AG04450 (cell line): ENCODE results near the gene IFNL3. TPM values are rescaled to one million over a fixed set of nuclear protein-coding genes. Genes with fewer than 3 reads are reported as not detected.
A peak's percentile ranks its signal among the peaks of the same experiment; 100 is the strongest.
"Not testable (repeated sequence)": the region's sequence is repeated elsewhere in the genome, so short reads cannot be mapped to it uniquely, and the experiment has no call there.

Experiments used
- CTCF ChIA-PET: fragments of 300-600, 350-600 bp; formaldehyde crosslinking; extraction: SDS; loops from one replicate; lab custom pipeline; 2022; ENCODE audit warnings: antibody characterized with exemption, inconsistent platforms; lab: Charles Lee
- POLR2A ChIA-PET: fragments of 350-600 bp; formaldehyde crosslinking; extraction: SDS; loops from one replicate; lab custom pipeline; 2021; ENCODE audit warnings: antibody characterized with exemption, inconsistent platforms; lab: Yijun Ruan, JAX
- DNase-seq: peaks from one replicate; pipeline ENCODE4 v3.0.0-alpha.2; 2011; ENCODE audit warnings: low read depth, low spot score
- H3K27ac ChIP-seq: one replicate; pipeline ENCODE4 v1.5.1; 2012; ENCODE audit warnings: low read depth, low read length, control low read depth
- H3K27me3 ChIP-seq: one replicate; pipeline ENCODE4 v1.6.0; 2012; ENCODE audit warnings: low read length; ENCODE audit not compliant: control insufficient read depth, insufficient read depth
- H3K4me3 ChIP-seq: 2 replicates; pipeline ENCODE4 v1.5.1; 2011; ENCODE audit warnings: mild to moderate bottlenecking, low read depth, low read length, control low read depth
- H3K9me3 ChIP-seq: 2 replicates; pipeline ENCODE4 v1.5.1; 2012; ENCODE audit warnings: low read length; ENCODE audit not compliant: control insufficient read depth, insufficient read depth
- polyA plus RNA-seq: library from polyadenylated mRNA; depleted of rRNA; stranded (reverse); fragments of >200 nt; gene quantifications from 2 replicates; pipeline ENCODE4 v1.2.3, GENCODE V29; 2011
- TF ChIP-seq, protein P1 (sequence below): IDR thresholded peaks from 2 replicates; pipeline ENCODE4 v1.5.1; 2011; ENCODE audit warnings: low read depth, low read length, control low read depth, inconsistent platforms

The IFNL3 gene
- polyA plus RNA-seq, 1 experiment, result not detected

DNA sequence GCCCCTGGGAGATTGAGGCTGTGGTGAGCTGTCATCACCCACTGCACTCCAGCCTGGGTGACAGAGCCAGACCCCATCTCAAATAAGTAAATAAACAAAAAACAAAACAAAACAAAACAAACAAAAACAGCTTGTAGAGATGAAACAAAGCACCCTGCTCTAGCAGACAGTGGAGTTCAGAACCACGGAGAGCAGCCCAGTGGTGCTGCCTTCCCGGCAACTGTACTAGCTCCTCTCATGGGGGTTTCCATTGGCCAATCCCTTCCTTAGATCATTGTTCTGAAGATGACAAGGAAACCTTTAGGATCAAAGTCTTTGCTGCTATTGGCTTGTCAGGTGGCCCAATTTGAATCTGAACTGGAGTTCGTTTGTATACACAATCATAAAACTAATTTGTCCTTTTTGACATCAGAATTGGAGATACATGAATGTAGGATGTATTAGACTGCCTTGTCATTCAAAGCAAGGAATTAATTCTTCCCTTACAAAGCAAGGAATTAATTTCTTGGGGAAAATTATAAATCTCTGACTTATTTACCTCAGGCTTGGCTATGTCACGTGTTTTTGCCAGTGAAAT lies 21.0 kb downstream of the IFNL3 start:
- TF ChIP-seq, protein P1, sequence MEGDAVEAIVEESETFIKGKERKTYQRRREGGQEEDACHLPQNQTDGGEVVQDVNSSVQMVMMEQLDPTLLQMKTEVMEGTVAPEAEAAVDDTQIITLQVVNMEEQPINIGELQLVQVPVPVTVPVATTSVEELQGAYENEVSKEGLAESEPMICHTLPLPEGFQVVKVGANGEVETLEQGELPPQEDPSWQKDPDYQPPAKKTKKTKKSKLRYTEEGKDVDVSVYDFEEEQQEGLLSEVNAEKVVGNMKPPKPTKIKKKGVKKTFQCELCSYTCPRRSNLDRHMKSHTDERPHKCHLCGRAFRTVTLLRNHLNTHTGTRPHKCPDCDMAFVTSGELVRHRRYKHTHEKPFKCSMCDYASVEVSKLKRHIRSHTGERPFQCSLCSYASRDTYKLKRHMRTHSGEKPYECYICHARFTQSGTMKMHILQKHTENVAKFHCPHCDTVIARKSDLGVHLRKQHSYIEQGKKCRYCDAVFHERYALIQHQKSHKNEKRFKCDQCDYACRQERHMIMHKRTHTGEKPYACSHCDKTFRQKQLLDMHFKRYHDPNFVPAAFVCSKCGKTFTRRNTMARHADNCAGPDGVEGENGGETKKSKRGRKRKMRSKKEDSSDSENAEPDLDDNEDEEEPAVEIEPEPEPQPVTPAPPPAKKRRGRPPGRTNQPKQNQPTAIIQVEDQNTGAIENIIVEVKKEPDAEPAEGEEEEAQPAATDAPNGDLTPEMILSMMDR, result no peak
- Histone ChIP-seq H3K4me3 (no peak overlapping the region), H3K9me3 (no peaks in the 10 kb centered on the region), H3K27ac (no peak overlapping the region), H3K27me3 (peaks cover 3% of the 10 kb centered on the region)
- DNase-seq, result no peak
- POLR2A ChIA-PET, result no interaction called here
- CTCF ChIA-PET, result no interaction called here

DNA sequence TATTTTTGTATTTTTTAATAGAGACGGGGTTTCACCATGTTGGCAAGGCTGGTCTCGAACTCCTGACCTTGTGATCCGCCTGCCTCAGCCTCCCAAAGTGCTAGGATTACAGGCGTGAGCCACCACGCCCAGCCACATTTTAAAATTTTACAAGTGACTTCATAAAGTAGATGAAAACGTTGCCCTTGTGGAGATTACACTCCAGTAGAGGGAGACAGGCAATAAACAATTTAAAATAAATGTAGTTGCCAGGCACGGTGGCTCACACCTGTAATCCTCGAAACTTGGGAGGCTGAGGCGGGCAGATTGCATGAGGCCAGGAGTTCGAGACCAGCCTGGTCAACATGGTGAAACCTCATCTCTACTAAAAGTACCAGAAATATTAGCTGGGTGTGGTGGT lies 25.7 kb downstream of the IFNL3 start:
- H3K4me3 ChIP-seq, CTCF ChIA-PET, H3K9me3 ChIP-seq, H3K27me3 ChIP-seq, H3K27ac ChIP-seq, POLR2A ChIA-PET, DNase-seq: not testable (repeated sequence)

DNA sequence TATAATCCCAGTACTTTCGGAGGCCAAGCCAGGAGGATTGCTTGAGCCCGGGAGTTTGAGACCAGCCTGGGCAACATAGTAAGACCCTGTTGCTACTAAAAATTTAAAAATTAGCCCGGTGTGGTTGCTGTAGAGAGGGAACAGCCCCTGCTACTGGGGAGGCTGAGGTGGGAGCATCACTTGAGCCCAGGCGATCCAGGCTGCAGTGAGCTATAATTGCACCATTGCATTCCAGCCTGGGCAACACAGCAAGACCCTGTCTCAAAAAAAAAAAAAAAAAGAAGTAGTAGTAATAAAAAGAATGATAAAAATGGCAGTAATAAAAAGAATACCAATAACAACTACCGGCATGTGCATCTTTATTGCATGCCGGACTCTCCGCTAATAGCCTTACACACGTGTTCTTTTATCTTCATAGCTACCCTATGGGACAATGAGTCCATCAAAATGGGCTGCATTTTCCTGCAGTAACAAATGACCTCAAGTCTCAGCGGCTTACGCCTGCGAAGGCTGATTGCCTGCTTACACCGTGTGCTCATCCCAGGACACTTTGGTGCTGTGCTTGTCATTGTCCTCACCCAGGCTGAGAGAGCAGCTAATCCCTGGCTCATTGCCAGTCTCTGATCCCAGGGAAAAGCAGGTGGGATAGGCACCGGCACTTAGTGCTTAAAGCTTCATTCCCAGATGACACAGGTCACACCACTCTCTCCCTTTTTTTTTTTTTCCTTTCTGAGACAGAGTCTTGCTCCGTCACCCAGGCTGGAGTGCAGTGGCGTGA lies 26.4 kb downstream of the IFNL3 start:
- ChIA-PET CTCF (no interaction called here), POLR2A (interaction anchor here (0.6 to 0.7 kb wide), 2 partner anchors 61 to 138 kb away, joined by 3 to 7 read pairs; no protein-coding TSS in a partner anchor)
- Histone ChIP-seq H3K27me3 (peaks cover 3% of the 10 kb centered on the region), H3K4me3 (no peak overlapping the region), H3K27ac (no peak overlapping the region), H3K9me3 (no peaks in the 10 kb centered on the region; the same call in 1 of the 2 replicates)
- TF ChIP-seq, protein P1, result no peak
- no peak for DNase-seq

DNA sequence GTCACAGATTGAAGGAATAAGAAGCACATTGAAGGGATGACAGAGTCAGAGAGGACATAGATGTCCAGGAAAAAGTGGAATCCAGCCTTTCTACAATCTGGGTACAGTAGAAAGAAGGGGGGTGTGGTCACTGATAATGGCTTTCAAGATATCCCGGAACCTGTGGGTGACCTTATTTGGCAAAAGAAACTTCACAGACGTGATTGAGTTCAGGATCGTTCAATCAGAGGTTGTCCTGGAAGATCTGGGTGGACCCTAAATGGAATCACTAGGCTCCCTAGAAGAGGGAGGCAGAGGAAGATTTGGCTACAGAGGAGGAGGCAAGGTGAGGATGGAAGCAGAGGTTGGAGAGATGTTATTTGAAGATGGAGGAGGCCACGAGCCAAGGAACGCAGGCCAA lies 27.7 kb downstream of the IFNL3 start:
- CTCF ChIA-PET, result no interaction called here
- no peak for DNase-seq
- POLR2A ChIA-PET, result no interaction called here

DNA sequence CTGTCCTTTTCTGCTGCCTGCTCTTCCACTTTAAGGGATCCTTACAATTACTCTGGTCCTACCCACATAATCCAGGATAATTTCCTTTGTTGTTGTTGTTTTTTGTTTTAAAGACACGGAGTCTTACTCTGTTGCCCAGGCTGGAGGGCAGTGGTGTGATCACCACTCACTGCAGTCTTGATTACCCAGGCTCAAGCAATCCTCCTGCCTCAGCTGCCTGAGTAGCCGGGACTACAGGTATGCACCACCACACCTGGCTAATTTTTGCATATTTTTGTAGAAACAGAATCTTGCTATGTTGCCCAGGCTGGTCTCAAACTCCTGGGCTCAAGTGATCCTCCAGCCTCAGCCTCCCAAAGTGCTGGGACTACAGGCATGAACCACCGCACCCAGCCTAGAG lies 29.5 kb downstream of the IFNL3 start:
- H3K27ac ChIP-seq, H3K27me3 ChIP-seq, CTCF ChIA-PET, DNase-seq, H3K9me3 ChIP-seq, H3K4me3 ChIP-seq, POLR2A ChIA-PET: not testable (repeated sequence)

More for the DNA sequence above, 27.7 kb downstream of the IFNL3 start:
- Histone ChIP-seq H3K9me3 (no peaks in the 10 kb centered on the region; the same call in 1 of the 2 replicates), H3K27me3 (peaks cover 3% of the 10 kb centered on the region), H3K27ac (no peak overlapping the region), H3K4me3 (no peak overlapping the region)
- TF ChIP-seq, protein P1, result no peak

DNA sequence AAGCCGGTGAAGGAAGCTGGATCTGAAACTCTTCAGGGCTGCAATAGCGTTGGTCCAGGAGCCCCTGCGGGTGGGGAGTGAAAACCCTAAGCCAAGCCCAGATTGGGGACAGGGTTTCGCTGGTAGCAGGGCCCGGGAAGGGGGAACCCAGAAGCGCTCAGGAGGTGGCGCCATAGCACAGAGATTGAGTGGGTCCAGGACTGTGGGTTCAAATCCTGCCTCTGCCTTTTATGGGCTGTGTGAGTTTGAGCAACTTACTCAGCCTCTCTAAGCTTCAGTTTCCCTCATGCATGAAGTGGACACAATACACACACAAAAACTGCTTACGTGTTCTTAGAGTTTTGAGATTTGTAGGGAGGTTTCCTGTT lies 32.4 kb downstream of the IFNL3 start:
- no peak overlapping the region for H3K27ac ChIP-seq
- H3K4me3 ChIP-seq, result no peak overlapping the region
- TF ChIP-seq, protein P1, result peak; percentile 24; the same call in 1 of the 2 replicates
- H3K9me3 ChIP-seq, result no peaks in the 10 kb centered on the region; the same call in 1 of the 2 replicates
- CTCF ChIA-PET, result interaction anchor here (1.2 to 1.7 kb wide), 2 partner anchors 90 to 115 kb away, joined by 3 to 5 read pairs; no protein-coding TSS in a partner anchor
- POLR2A ChIA-PET, result interaction anchor here (0.6 kb wide), 1 partner anchor 169 kb away, joined by 3 read pairs; no protein-coding TSS in a partner anchor
- DNase-seq, result no peak
- peaks cover 10% of the 10 kb centered on the region for H3K27me3 ChIP-seq
